ENCODE results near the gene DOCK9. TPM values are rescaled to one million over a fixed set of nuclear protein-coding genes. Genes with fewer than 3 reads are reported as not detected.
A peak's percentile ranks its signal among the peaks of the same experiment; 100 is the strongest.

Gene DOCK9
- total and polyA plus RNA-seq, 8 donors: 7.5 to 26.3 (median 16.3) TPM

DNA sequence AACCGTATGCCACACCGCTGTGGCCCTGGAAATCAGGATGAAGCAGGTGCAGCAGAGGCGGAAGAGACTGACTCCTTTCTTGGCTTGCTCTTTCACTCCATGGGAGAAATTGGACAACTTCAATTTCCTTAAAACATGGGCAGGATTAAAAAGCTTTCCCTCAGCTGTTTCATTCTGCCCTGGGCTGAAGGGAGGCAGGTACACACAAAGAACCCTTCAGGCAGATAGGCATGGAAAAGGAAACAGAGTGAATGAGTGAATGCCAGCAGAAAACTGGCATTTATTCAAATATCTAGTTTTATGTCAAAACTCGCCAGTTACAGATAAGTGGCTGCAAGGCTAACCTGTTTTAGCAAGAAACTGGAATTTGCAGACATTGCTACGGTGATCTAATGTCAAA is 154.4 kb downstream of the DOCK9 start:
- H3K36me3 ChIP-seq: no peaks in the 10 kb centered on the region
- 10 to 21% methylated on average over 5 of the region's 5 CpGs for WGBS, 2 donors
- ATAC-seq: peak; percentile 51 to 79 (median 72)

DNA sequence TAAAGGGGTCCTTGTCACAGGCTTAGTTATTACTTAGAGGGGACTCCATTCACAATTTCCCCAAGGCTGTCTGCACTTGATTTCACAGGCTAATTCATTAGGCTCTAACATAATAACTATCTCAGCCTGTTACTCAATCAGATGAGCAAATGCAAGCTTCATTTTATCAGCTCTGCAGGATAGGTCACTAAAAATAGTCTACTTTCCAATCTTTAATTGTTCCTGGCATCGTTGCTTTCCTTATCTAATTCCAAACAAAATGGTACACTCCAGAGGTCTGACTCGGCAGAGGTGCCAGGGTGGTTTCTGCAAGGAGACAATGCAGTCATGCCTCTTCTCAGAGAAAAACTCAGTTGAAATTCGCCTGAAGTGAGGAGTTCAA is 155.6 kb downstream of the DOCK9 start:
- no peak for FAIRE-seq
- TF ChIP-seq, protein P1, sequence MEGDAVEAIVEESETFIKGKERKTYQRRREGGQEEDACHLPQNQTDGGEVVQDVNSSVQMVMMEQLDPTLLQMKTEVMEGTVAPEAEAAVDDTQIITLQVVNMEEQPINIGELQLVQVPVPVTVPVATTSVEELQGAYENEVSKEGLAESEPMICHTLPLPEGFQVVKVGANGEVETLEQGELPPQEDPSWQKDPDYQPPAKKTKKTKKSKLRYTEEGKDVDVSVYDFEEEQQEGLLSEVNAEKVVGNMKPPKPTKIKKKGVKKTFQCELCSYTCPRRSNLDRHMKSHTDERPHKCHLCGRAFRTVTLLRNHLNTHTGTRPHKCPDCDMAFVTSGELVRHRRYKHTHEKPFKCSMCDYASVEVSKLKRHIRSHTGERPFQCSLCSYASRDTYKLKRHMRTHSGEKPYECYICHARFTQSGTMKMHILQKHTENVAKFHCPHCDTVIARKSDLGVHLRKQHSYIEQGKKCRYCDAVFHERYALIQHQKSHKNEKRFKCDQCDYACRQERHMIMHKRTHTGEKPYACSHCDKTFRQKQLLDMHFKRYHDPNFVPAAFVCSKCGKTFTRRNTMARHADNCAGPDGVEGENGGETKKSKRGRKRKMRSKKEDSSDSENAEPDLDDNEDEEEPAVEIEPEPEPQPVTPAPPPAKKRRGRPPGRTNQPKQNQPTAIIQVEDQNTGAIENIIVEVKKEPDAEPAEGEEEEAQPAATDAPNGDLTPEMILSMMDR (IDR thresholded peaks at IDR 0.05): no peak
- 10% methylated on average over 3 of the region's 3 CpGs for WGBS, 2 donors

More for the DNA sequence above, 154.4 kb downstream of the DOCK9 start:
- FAIRE-seq (no peak), DNase-seq (peak in 2 of 6 donors; percentile 25)
- no peaks in the 10 kb centered on the region for H3K27me3 ChIP-seq
- no peaks in the 10 kb centered on the region for H3K9me3 ChIP-seq
- H3K4me1 ChIP-seq: peaks cover 26 to 43% (median 37%) of the 10 kb centered on the region in 3 donors
- TF ChIP-seq, protein P1 (IDR thresholded peaks at IDR 0.05): no peak
- intact Hi-C loops (cut with DNase I): no loop called here
- H3K4me3 ChIP-seq: no peak overlapping the region
- peak overlapping the region; percentile 3 to 71 (median 55) for H3K27ac ChIP-seq

DNA sequence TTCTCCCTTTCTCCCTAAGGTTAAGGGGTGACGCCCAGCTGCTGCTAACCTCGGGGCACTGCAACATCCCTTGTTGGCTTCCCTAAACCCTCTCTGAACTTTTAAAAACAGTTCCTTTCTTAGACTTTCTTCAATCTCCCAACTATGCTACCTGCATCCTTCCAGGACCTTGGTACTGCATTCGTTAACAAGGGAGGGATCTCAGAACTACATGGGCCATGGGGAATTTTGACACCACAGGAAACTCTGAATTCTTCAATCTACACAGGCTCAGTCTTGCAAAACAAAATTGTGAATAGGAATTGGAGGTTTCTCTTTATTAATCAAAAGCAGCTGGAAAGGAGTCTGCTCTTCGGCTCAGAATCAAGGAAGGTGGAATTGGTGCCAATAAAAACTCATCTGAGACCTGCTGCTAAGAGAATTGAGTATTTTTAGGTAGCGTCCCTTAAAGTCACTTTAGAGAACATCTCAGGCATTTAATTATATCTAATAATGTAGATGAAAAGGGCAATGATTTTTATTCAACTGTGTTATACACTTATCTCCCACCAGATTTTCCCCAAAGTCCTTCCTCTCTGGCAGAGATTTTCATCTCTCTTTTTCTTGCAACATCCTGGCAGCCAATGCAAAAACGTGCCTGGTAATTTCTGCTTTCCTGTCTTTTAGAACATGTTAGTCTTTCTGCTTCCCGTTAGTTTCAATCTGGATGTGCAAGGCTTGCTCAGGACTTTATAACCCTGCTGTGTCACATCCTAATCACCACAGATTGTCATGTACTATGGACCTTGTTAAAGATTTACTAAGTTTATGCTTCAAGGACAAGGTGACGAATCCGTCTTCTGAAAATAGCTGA is 156.3 kb downstream of the DOCK9 start:
- no peaks in the 10 kb centered on the region for H3K36me3 ChIP-seq
- WGBS, 2 donors: 31 to 39% methylated on average over 9 of the region's 9 CpGs
- no peak for FAIRE-seq

More for the DNA sequence above, 155.6 kb downstream of the DOCK9 start:
- peaks cover 26 to 40% (median 37%) of the 10 kb centered on the region in 3 donors for H3K4me1 ChIP-seq
- H3K4me3 ChIP-seq: no peak overlapping the region
- no peaks in the 10 kb centered on the region for H3K27me3 ChIP-seq
- no peaks in the 10 kb centered on the region for H3K36me3 ChIP-seq
- ATAC-seq (peak; percentile 54 to 81 (median 72)), DNase-seq (peak in 1 of 6 donors; percentile 31)
- H3K27ac ChIP-seq: peak overlapping the region in 3 of 4 donors; percentile 38 to 71 (median 60)
- intact Hi-C loops (cut with DNase I): no loop called here
- no peaks in the 10 kb centered on the region for H3K9me3 ChIP-seq

DNA sequence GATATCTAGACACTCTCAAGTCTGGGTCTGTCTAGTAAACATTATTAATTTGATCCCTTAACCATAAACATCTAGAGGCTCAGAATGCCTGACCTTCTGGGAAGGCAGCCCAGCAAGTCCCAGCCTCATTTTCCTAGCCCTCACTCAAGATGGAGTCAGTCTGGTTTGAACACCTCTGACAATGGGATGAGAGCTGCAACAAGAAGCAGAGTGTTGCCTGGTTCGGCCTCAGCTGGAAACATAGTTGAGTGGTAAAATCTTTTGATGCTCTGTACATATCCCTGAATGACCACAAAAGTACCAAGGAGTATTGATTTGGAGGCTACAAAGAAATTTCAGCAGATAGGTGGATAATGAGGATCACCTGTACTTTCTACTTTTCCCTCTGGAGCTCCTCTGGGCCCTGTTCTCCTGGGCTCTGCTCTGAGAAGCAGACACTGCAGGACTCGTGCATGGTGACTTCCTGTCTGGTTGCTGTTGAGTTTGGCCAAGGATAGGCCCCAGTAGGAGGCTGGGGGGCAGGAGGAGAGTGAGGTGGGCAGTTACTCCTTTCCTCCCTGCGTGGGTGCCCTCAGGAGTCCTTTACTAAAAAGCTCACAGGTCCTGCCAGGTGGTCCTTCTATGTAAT is 157.0 kb downstream of the DOCK9 start:
- Histone ChIP-seq H3K4me3 (no peak overlapping the region), H3K36me3 (no peaks in the 10 kb centered on the region), H3K27ac (peak overlapping the region in 3 of 4 donors; percentile 12 to 60 (median 38)), H3K9me3 (no peaks in the 10 kb centered on the region), H3K27me3 (no peaks in the 10 kb centered on the region), H3K4me1 (peaks cover 26 to 40% (median 37%) of the 10 kb centered on the region in 3 donors)
- WGBS, 2 donors: 87% methylated on average over 3 of the region's 3 CpGs
- no peak for FAIRE-seq
- no peak for DNase-seq
- intact Hi-C loops (cut with DNase I): no loop called here
- ATAC-seq: no peak
- TF ChIP-seq, protein P1 (IDR thresholded peaks at IDR 0.05): no peak

More for the DNA sequence above, 156.3 kb downstream of the DOCK9 start:
- peak overlapping the region in 3 of 4 donors; percentile 38 to 71 (median 60) for H3K27ac ChIP-seq
- peaks cover 26 to 40% (median 37%) of the 10 kb centered on the region in 3 donors for H3K4me1 ChIP-seq
- no peak for DNase-seq
- intact Hi-C loops (cut with DNase I): no loop called here
- ATAC-seq: peak; percentile 71 to 83 (median 77)
- TF ChIP-seq, protein P1 (IDR thresholded peaks at IDR 0.05): no peak
- no peaks in the 10 kb centered on the region for H3K27me3 ChIP-seq
- no peaks in the 10 kb centered on the region for H3K9me3 ChIP-seq
- H3K4me3 ChIP-seq: no peak overlapping the region

Data from pancreas (tissue), 10 donors.